HUES6 (cell line): ENCODE results near the gene CDX1.

ENCODE experiments used
- H3K27ac ChIP-seq: 2 replicates; pipeline ENCODE4 v1.7.0; 2013; ENCODE audit warnings: low read depth, mild to moderate bottlenecking, low read length, inconsistent platforms
- H3K27me3 ChIP-seq: 2 replicates; pipeline ENCODE4 v1.6.1; 2013; ENCODE audit warnings: low read length; ENCODE audit not compliant: control insufficient read depth, insufficient read depth
- H3K36me3 ChIP-seq: 2 replicates; pipeline ENCODE4 v1.6.1; 2013; ENCODE audit warnings: low read length; ENCODE audit not compliant: control insufficient read depth, insufficient read depth
- H3K4me1 ChIP-seq: 2 replicates; pipeline ENCODE4 v1.6.1; 2013; ENCODE audit warnings: low read length; ENCODE audit not compliant: control insufficient read depth, insufficient read depth
- H3K4me3 ChIP-seq: 2 replicates; pipeline ENCODE4 v1.5.1; 2013; ENCODE audit warnings: low read depth, low read length
- H3K9ac ChIP-seq: one replicate; pipeline ENCODE4 v1.6.1; 2013; ENCODE audit warnings: mild to moderate bottlenecking, low read length
- H3K9me3 ChIP-seq: 2 replicates; pipeline ENCODE4 v1.6.1; 2013; ENCODE audit warnings: low read depth, low read length; ENCODE audit not compliant: control insufficient read depth, insufficient read depth

Gene CDX1

GRCh38 chr5:150147670-150148069 is 18.9 kb upstream of the CDX1 start:
- H3K4me3 ChIP-seq, result no peak overlapping the region
- no peak overlapping the region for H3K9ac ChIP-seq
- no peak overlapping the region for H3K27ac ChIP-seq
- peaks cover 29% of the 10 kb centered on the region for H3K4me1 ChIP-seq
- H3K27me3 ChIP-seq, result no peaks in the 10 kb centered on the region
- H3K9me3 ChIP-seq, result no peaks in the 10 kb centered on the region
- H3K36me3 ChIP-seq, result no peaks in the 10 kb centered on the region

GRCh38 chr5:150148117-150148927 is 18.3 kb upstream of the CDX1 start:
- H3K4me3 ChIP-seq, result no peak overlapping the region
- no peaks in the 10 kb centered on the region for H3K27me3 ChIP-seq
- H3K9ac ChIP-seq, result no peak overlapping the region
- H3K27ac ChIP-seq, result no peak overlapping the region
- peaks cover 29% of the 10 kb centered on the region for H3K4me1 ChIP-seq
- no peaks in the 10 kb centered on the region for H3K9me3 ChIP-seq
- no peaks in the 10 kb centered on the region for H3K36me3 ChIP-seq

GRCh38 chr5:150149618-150150017 is 17.0 kb upstream of the CDX1 start:
- H3K36me3 ChIP-seq, result no peaks in the 10 kb centered on the region
- no peak overlapping the region for H3K4me3 ChIP-seq
- peaks cover 29% of the 10 kb centered on the region for H3K4me1 ChIP-seq
- H3K27ac ChIP-seq, result no peak overlapping the region
- H3K9me3 ChIP-seq, result no peaks in the 10 kb centered on the region
- H3K9ac ChIP-seq, result no peak overlapping the region
- no peaks in the 10 kb centered on the region for H3K27me3 ChIP-seq

GRCh38 chr5:150152636-150153462 is 13.7 kb upstream of the CDX1 start:
- Histone ChIP-seq H3K36me3 (no peaks in the 10 kb centered on the region), H3K27me3 (peaks cover 4% of the 10 kb centered on the region; the same call in 1 of the 2 replicates), H3K9ac (no peak overlapping the region), H3K9me3 (no peaks in the 10 kb centered on the region), H3K4me3 (no peak overlapping the region), H3K27ac (no peak overlapping the region), H3K4me1 (peaks cover 40% of the 10 kb centered on the region)

GRCh38 chr5:150153483-150153882 is 13.1 kb upstream of the CDX1 start:
- H3K27me3 ChIP-seq, result peaks cover 4% of the 10 kb centered on the region; the same call in 1 of the 2 replicates
- H3K4me1 ChIP-seq, result peaks cover 40% of the 10 kb centered on the region
- H3K9ac ChIP-seq, result no peak overlapping the region
- no peak overlapping the region; the same call in 1 of the 2 replicates for H3K4me3 ChIP-seq
- no peaks in the 10 kb centered on the region for H3K9me3 ChIP-seq
- H3K36me3 ChIP-seq, result no peaks in the 10 kb centered on the region
- no peak overlapping the region for H3K27ac ChIP-seq

- peak overlapping the region; percentile 55; the same call in 1 of the 2 replicates for H3K4me3 ChIP-seq
- H3K9ac ChIP-seq, result no peak overlapping the region
- no peaks in the 10 kb centered on the region for H3K9me3 ChIP-seq
- H3K4me1 ChIP-seq, result peaks cover 40% of the 10 kb centered on the region
- H3K27ac ChIP-seq, result no peak overlapping the region
- H3K27me3 ChIP-seq, result peaks cover 4% of the 10 kb centered on the region; the same call in 1 of the 2 replicates
- no peaks in the 10 kb centered on the region for H3K36me3 ChIP-seq
Observed at GRCh38 chr5:150153957-150154617, 12.5 kb upstream of the CDX1 start.

GRCh38 chr5:150154618-150155128 is 11.9 kb upstream of the CDX1 start:
- no peaks in the 10 kb centered on the region for H3K9me3 ChIP-seq
- peak overlapping the region; percentile 28 for H3K9ac ChIP-seq
- H3K27me3 ChIP-seq, result peaks cover 4% of the 10 kb centered on the region; the same call in 1 of the 2 replicates
- peaks cover 40% of the 10 kb centered on the region for H3K4me1 ChIP-seq
- no peaks in the 10 kb centered on the region for H3K36me3 ChIP-seq
- H3K4me3 ChIP-seq, result peak overlapping the region; percentile 55; the same call in 1 of the 2 replicates
- H3K27ac ChIP-seq, result no peak overlapping the region

GRCh38 chr5:150155258-150156026 is 11.1 kb upstream of the CDX1 start, which contains the start of gene PDGFRB:
TSS of gene PDGFRB (minus strand) at chr5:150155845. CDS start at chr5:150137047, 18,798 bp downstream.
- Histone ChIP-seq H3K4me3 (peak within 1 kb of the TSS; percentile 55), H3K27ac (peak within 1 kb of the TSS; percentile 18; the same call in 1 of the 2 replicates), H3K36me3 (no peaks in the 10 kb centered on the region), H3K27me3 (peaks cover 4% of the 10 kb centered on the region; the same call in 1 of the 2 replicates), H3K9ac (peak within 1 kb of the TSS; percentile 58), H3K4me1 (peaks cover 45% of the 10 kb centered on the region), H3K9me3 (no peaks in the 10 kb centered on the region)

GRCh38 chr5:150156027-150156368 is 10.6 kb upstream of the CDX1 start:
- H3K9ac ChIP-seq, result no peak overlapping the region
- peak overlapping the region; percentile 55 for H3K4me3 ChIP-seq
- H3K9me3 ChIP-seq, result no peaks in the 10 kb centered on the region
- H3K27ac ChIP-seq, result no peak overlapping the region; the same call in 1 of the 2 replicates
- no peaks in the 10 kb centered on the region for H3K36me3 ChIP-seq
- H3K27me3 ChIP-seq, result peaks cover 4% of the 10 kb centered on the region; the same call in 1 of the 2 replicates
- peaks cover 45% of the 10 kb centered on the region for H3K4me1 ChIP-seq

- H3K36me3 ChIP-seq, result no peaks in the 10 kb centered on the region
- H3K27ac ChIP-seq, result no peak overlapping the region
- no peaks in the 10 kb centered on the region for H3K9me3 ChIP-seq
- peaks cover 48% of the 10 kb centered on the region for H3K4me1 ChIP-seq
- no peak overlapping the region for H3K4me3 ChIP-seq
- H3K27me3 ChIP-seq, result peaks cover 4% of the 10 kb centered on the region; the same call in 1 of the 2 replicates
- no peak overlapping the region for H3K9ac ChIP-seq
Observed at GRCh38 chr5:150156540-150156939, 10.0 kb upstream of the CDX1 start.
